GM21528 (cell line): ENCODE data around the gene RSPH6A.
A peak's percentile ranks its signal among the peaks of the same experiment; 100 is the strongest.
"Not testable (repeated sequence)": the region's sequence is repeated elsewhere in the genome, so short reads cannot be mapped to it uniquely, and the experiment has no call there.

Experiments
- ATAC-seq: cut with Tn5 transposase; IDR thresholded peaks from one replicate; pipeline ENCODE4 v1.9.1; 2021; ENCODE audit warnings: mild to moderate bottlenecking, moderate library complexity; ENCODE audit not compliant: unreplicated experiment, low FRiP score

RSPH6A gene

GRCh38 chr19:45804959-45805230, 10.2 kb downstream of the RSPH6A start:
- ATAC-seq, result no peak

- no peak for ATAC-seq
Observed at GRCh38 chr19:45804140-45804958, 10.8 kb downstream of the RSPH6A start.

GRCh38 chr19:45801603-45802175, 13.4 kb downstream of the RSPH6A start:
- ATAC-seq, result no peak

- ATAC-seq, result no peak
Observed at GRCh38 chr19:45800070-45800553, 15.0 kb downstream of the RSPH6A start.

GRCh38 chr19:45799541-45799940, 15.6 kb downstream of the RSPH6A start:
- ATAC-seq, result not testable (repeated sequence)

GRCh38 chr19:45798995-45799517, 16.1 kb downstream of the RSPH6A start:
- no peak for ATAC-seq

GRCh38 chr19:45794627-45795026, 20.5 kb downstream of the RSPH6A start:
- no peak for ATAC-seq

- ATAC-seq, result no peak
Observed at GRCh38 chr19:45793876-45794275, 21.2 kb downstream of the RSPH6A start.

- ATAC-seq, result no peak
Observed at GRCh38 chr19:45793178-45793564, 21.9 kb downstream of the RSPH6A start.

GRCh38 chr19:45792470-45793177, 22.5 kb downstream of the RSPH6A start, which contains the start of gene DMWD:
TSS of gene DMWD (minus strand) at chr19:45792845. CDS start at chr19:45792756, 89 bp downstream.
- ATAC-seq, result peak; percentile 82

GRCh38 chr19:45791744-45792469, 23.2 kb downstream of the RSPH6A start:
- peak; percentile 31 for ATAC-seq

GRCh38 chr19:45790942-45791341, 24.2 kb downstream of the RSPH6A start:
- ATAC-seq, result no peak

- no peak for ATAC-seq
Observed at GRCh38 chr19:45789035-45789786, 25.9 kb downstream of the RSPH6A start.

GRCh38 chr19:45786533-45786894, 28.6 kb downstream of the RSPH6A start:
- ATAC-seq, result no peak

GRCh38 chr19:45785781-45786532, 29.2 kb downstream of the RSPH6A start:
- no peak for ATAC-seq

- ATAC-seq, result no peak
Observed at GRCh38 chr19:45785097-45785496, 30.0 kb downstream of the RSPH6A start.

- no peak for ATAC-seq
Observed at GRCh38 chr19:45784096-45784495, 31.0 kb downstream of the RSPH6A start.

- ATAC-seq, result no peak
Observed at GRCh38 chr19:45782820-45783785, 32.0 kb downstream of the RSPH6A start.
